ENCODE results near the gene AK1. TPM values are rescaled to one million over a fixed set of nuclear protein-coding genes. Genes with fewer than 3 reads are reported as not detected.

AK1 gene
- total RNA-seq, 2 donors from 2014 or later = 19.0 to 22.8 TPM

GRCh38 chr9:127863191-127863621, 14.3 kb downstream of the AK1 start:
- Histone ChIP-seq H3K27me3 (ENCODE audit: control insufficient read depth, insufficient read depth, low read length, poor library complexity, severe bottlenecking) (no peaks in the 10 kb centered on the region), H3K4me1 (ENCODE audit: control insufficient read depth, insufficient read depth, low read length) (peaks cover 14% of the 10 kb centered on the region), H3K9ac (ENCODE audit: extremely low read depth, low read length, poor library complexity, severe bottlenecking) (no peak overlapping the region), H3K36me3 (ENCODE audit: control insufficient read depth, insufficient read depth, low read length) (no peaks in the 10 kb centered on the region), H3K27ac (ENCODE audit: low read depth, low read length) (no peak overlapping the region), H3K9me3 (ENCODE audit: control insufficient read depth, low read length) (no peaks in the 10 kb centered on the region), H3K4me3 (ENCODE audit: low read length) (no peak overlapping the region)
- Mint-ChIP-seq H3K27me3 (ENCODE audit: insufficient read depth) (no peaks in the 10 kb centered on the region), H3K4me3 (no peak overlapping the region), H3K36me3 (ENCODE audit: low read depth) (no peaks in the 10 kb centered on the region), H3K27ac (no peak overlapping the region), H3K9me3 (no peaks in the 10 kb centered on the region), H3K4me1 (peaks cover 21% of the 10 kb centered on the region)
- DNase-seq = no peak
- WGBS, 2 experiments (ENCODE audit: insufficient coverage in 1 of 2, insufficient read length in 1 of 2) = 83 to 92% methylated on average over 10 to 12 of the region's 13 CpGs
- TF ChIP-seq CTCF (conservative IDR thresholded peaks at IDR 0.05) = no peak

- Mint-ChIP-seq H3K27me3 (ENCODE audit: insufficient read depth) (no peaks in the 10 kb centered on the region), H3K27ac (peak overlapping the region; percentile 48), H3K9me3 (no peaks in the 10 kb centered on the region), H3K36me3 (ENCODE audit: low read depth) (no peaks in the 10 kb centered on the region), H3K4me3 (no peak overlapping the region), H3K4me1 (peaks cover 21% of the 10 kb centered on the region)
- WGBS, 2 experiments (ENCODE audit: insufficient coverage in 1 of 2, insufficient read length in 1 of 2) = 81 to 84% methylated on average over 21 to 29 of the region's 29 CpGs
- H3K27me3 ChIP-seq (ENCODE audit: control insufficient read depth, insufficient read depth, low read length, poor library complexity, severe bottlenecking) = no peaks in the 10 kb centered on the region
- no peak overlapping the region for H3K9ac ChIP-seq (ENCODE audit: extremely low read depth, low read length, poor library complexity, severe bottlenecking)
- H3K27ac ChIP-seq (ENCODE audit: low read depth, low read length) = no peak overlapping the region
- H3K4me3 ChIP-seq (ENCODE audit: low read length) = no peak overlapping the region
- no peaks in the 10 kb centered on the region for H3K9me3 ChIP-seq (ENCODE audit: control insufficient read depth, low read length)
- no peak for DNase-seq
- TF ChIP-seq CTCF (conservative IDR thresholded peaks at IDR 0.05) = no peak
- H3K36me3 ChIP-seq (ENCODE audit: control insufficient read depth, insufficient read depth, low read length) = no peaks in the 10 kb centered on the region
- peaks cover 14% of the 10 kb centered on the region for H3K4me1 ChIP-seq (ENCODE audit: control insufficient read depth, insufficient read depth, low read length)
Measured at GRCh38 chr9:127862075-127863011, 15.1 kb downstream of the AK1 start.

GRCh38 chr9:127860779-127861178, 16.7 kb downstream of the AK1 start:
- DNase-seq = no peak
- H3K9me3 ChIP-seq (ENCODE audit: control insufficient read depth, low read length) = no peaks in the 10 kb centered on the region
- peaks cover 14% of the 10 kb centered on the region for H3K4me1 ChIP-seq (ENCODE audit: control insufficient read depth, insufficient read depth, low read length)
- WGBS, 2 experiments (ENCODE audit: insufficient coverage in 1 of 2, insufficient read length in 1 of 2) = 81 to 94% methylated on average over 5 to 11 of the region's 11 CpGs
- Mint-ChIP-seq H3K4me1 (peaks cover 28% of the 10 kb centered on the region), H3K4me3 (no peak overlapping the region), H3K27ac (no peak overlapping the region), H3K36me3 (ENCODE audit: low read depth) (no peaks in the 10 kb centered on the region), H3K27me3 (ENCODE audit: insufficient read depth) (no peaks in the 10 kb centered on the region), H3K9me3 (no peaks in the 10 kb centered on the region)
- H3K27me3 ChIP-seq (ENCODE audit: control insufficient read depth, insufficient read depth, low read length, poor library complexity, severe bottlenecking) = no peaks in the 10 kb centered on the region
- H3K4me3 ChIP-seq (ENCODE audit: low read length) = no peak overlapping the region
- no peak overlapping the region for H3K9ac ChIP-seq (ENCODE audit: extremely low read depth, low read length, poor library complexity, severe bottlenecking)
- TF ChIP-seq CTCF (conservative IDR thresholded peaks at IDR 0.05) = no peak
- H3K36me3 ChIP-seq (ENCODE audit: control insufficient read depth, insufficient read depth, low read length) = no peaks in the 10 kb centered on the region
- H3K27ac ChIP-seq (ENCODE audit: low read depth, low read length) = no peak overlapping the region

All from endodermal cell (in vitro differentiated cells).